ENCODE measurements around the gene KRTAP21-2. TPM values are rescaled to one million over a fixed set of nuclear protein-coding genes. Genes with fewer than 3 reads are reported as not detected.

Gene KRTAP21-2
- total and polyA plus RNA-seq, 2 experiments from 2014 or later: not detected

DNA sequence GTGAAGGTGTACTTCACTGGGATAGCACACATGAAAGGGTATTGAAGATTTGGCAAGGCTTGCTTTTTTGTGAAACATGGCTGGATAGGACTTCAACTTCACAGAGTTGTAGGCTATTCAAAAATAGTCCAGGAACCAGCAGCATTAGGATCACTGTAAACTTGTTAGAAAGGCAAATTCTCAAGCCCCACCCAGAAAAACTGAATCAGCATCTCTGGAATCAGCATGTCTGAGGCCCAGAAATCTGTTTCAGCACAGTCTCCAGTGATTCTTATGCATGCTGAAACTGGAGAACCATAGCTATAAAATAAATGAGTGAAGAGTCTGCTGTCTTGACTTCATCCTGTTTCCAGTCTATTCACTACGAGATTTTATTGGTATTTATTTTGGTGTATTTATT is 20.3 kb downstream of the KRTAP21-2 start:
- Histone ChIP-seq H3F3A (ENCODE audit: insufficient read depth) (no peaks in the 10 kb centered on the region), H3K27ac (no peak overlapping the region), H3K4me1 (ENCODE audit: insufficient read depth) (no peaks in the 10 kb centered on the region), H4K20me1 (ENCODE audit: insufficient read depth) (no peaks in the 10 kb centered on the region), H3K27me3 (replicated peaks; ENCODE audit: insufficient read depth) (no peaks in the 10 kb centered on the region), H3K9me3 (ENCODE audit: low read depth) (no peaks in the 10 kb centered on the region), H3K79me2 (ENCODE audit: insufficient read depth) (no peaks in the 10 kb centered on the region), H3K9me2 (ENCODE audit: insufficient read depth) (no peaks in the 10 kb centered on the region), H3K4me2 (ENCODE audit: unreplicated experiment) (no peak overlapping the region), H2AFZ (no peak overlapping the region), H3K4me3 (no peak overlapping the region), H3K9ac (no peak overlapping the region), H3K36me3 (ENCODE audit: low read depth) (no peaks in the 10 kb centered on the region)
- DNase-seq: no peak
- TF ChIP-seq EZH2 (IDR thresholded peaks at IDR 0.05; ENCODE audit: insufficient read depth, poor library complexity, severe bottlenecking) (no peak), EZH2phosphoT487 (IDR thresholded peaks at IDR 0.05; ENCODE audit: insufficient read depth, low read depth) (no peak)
- WGBS, 2 experiments (ENCODE audit: low coverage in 1 of 2, low lambda C conversion rate in 2 of 2, missing lambda C conversion rate in 2 of 2): 5 to 10% methylated on average over 1 of the region's 1 CpG
- in situ Hi-C loops (cut with MboI): no loop called here

- Histone ChIP-seq H3K9me3 (ENCODE audit: low read depth) (peaks cover 3% of the 10 kb centered on the region), H3K36me3 (ENCODE audit: low read depth) (no peaks in the 10 kb centered on the region), H3F3A (ENCODE audit: insufficient read depth) (no peaks in the 10 kb centered on the region), H3K27me3 (replicated peaks; ENCODE audit: insufficient read depth) (no peaks in the 10 kb centered on the region), H3K9me2 (ENCODE audit: insufficient read depth) (no peaks in the 10 kb centered on the region), H3K27ac (no peak overlapping the region), H3K4me1 (ENCODE audit: insufficient read depth) (no peaks in the 10 kb centered on the region), H2AFZ (no peak overlapping the region), H3K4me2 (ENCODE audit: unreplicated experiment) (no peak overlapping the region), H3K9ac (no peak overlapping the region), H4K20me1 (ENCODE audit: insufficient read depth) (no peaks in the 10 kb centered on the region), H3K79me2 (ENCODE audit: insufficient read depth) (no peaks in the 10 kb centered on the region), H3K4me3 (no peak overlapping the region)
- in situ Hi-C loops (cut with MboI): no loop called here
- 36 to 62% methylated on average over 1 of the region's 1 CpG for WGBS, 2 experiments (ENCODE audit: low coverage in 1 of 2, low lambda C conversion rate in 2 of 2, missing lambda C conversion rate in 2 of 2)
- no peak for DNase-seq
- TF ChIP-seq EZH2 (IDR thresholded peaks at IDR 0.05; ENCODE audit: insufficient read depth, poor library complexity, severe bottlenecking): no peak
- no peak for TF ChIP-seq EZH2phosphoT487 (IDR thresholded peaks at IDR 0.05; ENCODE audit: insufficient read depth, low read depth)
Observed at GRCh38 chr21:30719401-30719800, 27.7 kb downstream of the KRTAP21-2 start.

- no peaks in the 10 kb centered on the region for H3K36me3 ChIP-seq (ENCODE audit: low read depth)
- in situ Hi-C loops (cut with MboI): no loop called here
- H3K27ac ChIP-seq: no peak within 1 kb of the TSS
- 40 to 44% methylated on average over 3 of the region's 3 CpGs for WGBS, 2 experiments (ENCODE audit: low coverage in 1 of 2, low lambda C conversion rate in 2 of 2, missing lambda C conversion rate in 2 of 2)
- H3K9ac ChIP-seq: no peak within 1 kb of the TSS
- H3K9me3 ChIP-seq (ENCODE audit: low read depth): peaks cover 3% of the 10 kb centered on the region
- H2AFZ ChIP-seq: no peak within 1 kb of the TSS
- H3K9me2 ChIP-seq (ENCODE audit: insufficient read depth): no peaks in the 10 kb centered on the region
- H4K20me1 ChIP-seq (ENCODE audit: insufficient read depth): no peaks in the 10 kb centered on the region
- no peaks in the 10 kb centered on the region for H3F3A ChIP-seq (ENCODE audit: insufficient read depth)
- no peak within 1 kb of the TSS for H3K4me2 ChIP-seq (ENCODE audit: unreplicated experiment)
- H3K27me3 ChIP-seq (replicated peaks; ENCODE audit: insufficient read depth): no peaks in the 10 kb centered on the region
- TF ChIP-seq EZH2phosphoT487 (IDR thresholded peaks at IDR 0.05; ENCODE audit: insufficient read depth, low read depth) (no peak), EZH2 (IDR thresholded peaks at IDR 0.05; ENCODE audit: insufficient read depth, poor library complexity, severe bottlenecking) (no peak)
- DNase-seq: no peak
- H3K4me3 ChIP-seq: no peak within 1 kb of the TSS
- no peaks in the 10 kb centered on the region for H3K4me1 ChIP-seq (ENCODE audit: insufficient read depth)
- no peaks in the 10 kb centered on the region for H3K79me2 ChIP-seq (ENCODE audit: insufficient read depth)
Observed at GRCh38 chr21:30718239-30718909, 28.7 kb downstream of the KRTAP21-2 start, which contains the start of gene KRTAP21-3. Gene KRTAP21-3 (minus strand): TSS chr21:30718777. CDS start chr21:30718759, 18 bp downstream.

GRCh38 chr21:30717105-30717504 is 30.0 kb downstream of the KRTAP21-2 start:
- Histone ChIP-seq H2AFZ (no peak overlapping the region), H3K27ac (no peak overlapping the region), H3F3A (ENCODE audit: insufficient read depth) (no peaks in the 10 kb centered on the region), H3K79me2 (ENCODE audit: insufficient read depth) (no peaks in the 10 kb centered on the region), H3K4me1 (ENCODE audit: insufficient read depth) (no peaks in the 10 kb centered on the region), H3K4me2 (ENCODE audit: unreplicated experiment) (no peak overlapping the region), H3K36me3 (ENCODE audit: low read depth) (no peaks in the 10 kb centered on the region), H3K9me2 (ENCODE audit: insufficient read depth) (no peaks in the 10 kb centered on the region), H3K4me3 (no peak overlapping the region), H4K20me1 (ENCODE audit: insufficient read depth) (no peaks in the 10 kb centered on the region), H3K9me3 (ENCODE audit: low read depth) (peaks cover 3% of the 10 kb centered on the region), H3K9ac (no peak overlapping the region), H3K27me3 (replicated peaks; ENCODE audit: insufficient read depth) (no peaks in the 10 kb centered on the region)
- TF ChIP-seq EZH2phosphoT487 (IDR thresholded peaks at IDR 0.05; ENCODE audit: insufficient read depth, low read depth) (no peak), EZH2 (IDR thresholded peaks at IDR 0.05; ENCODE audit: insufficient read depth, poor library complexity, severe bottlenecking) (no peak)
- no peak for DNase-seq
- WGBS, 2 experiments (ENCODE audit: low coverage in 1 of 2, low lambda C conversion rate in 2 of 2, missing lambda C conversion rate in 2 of 2): 36 to 38% methylated on average over 2 of the region's 2 CpGs
- in situ Hi-C loops (cut with MboI): no loop called here

All from GM23248 (cell line).